NCI-H226 (cell line): Measurements from ENCODE around the gene RNF40.

ENCODE experiments used
- DNase-seq: peaks from one replicate; pipeline ENCODE4 v3.0.0-alpha.2; 2015

RNF40 gene

GRCh38 chr16:30741461-30741914 is 20.6 kb upstream of the RNF40 start:
- peak; percentile 98 for DNase-seq

GRCh38 chr16:30743716-30744115 is 18.4 kb upstream of the RNF40 start:
- no peak for DNase-seq

GRCh38 chr16:30744183-30744582 is 17.9 kb upstream of the RNF40 start:
- DNase-seq, result no peak

- DNase-seq, result no peak
Measured at GRCh38 chr16:30745082-30745481, 17.0 kb upstream of the RNF40 start.

- DNase-seq, result no peak
Measured at GRCh38 chr16:30746638-30747175, 15.4 kb upstream of the RNF40 start.

- peak; percentile 46 for DNase-seq
Measured at GRCh38 chr16:30747331-30747730, 14.8 kb upstream of the RNF40 start.

- peak; percentile 99 for DNase-seq
Measured at GRCh38 chr16:30747799-30748633, 14.1 kb upstream of the RNF40 start, which contains the start of gene PHKG2. Gene PHKG2, plus strand, starts transcription at chr16:30748425. Its CDS starts 396 bp downstream, at chr16:30748821.

- peak; percentile 70 for DNase-seq
Measured at GRCh38 chr16:30748634-30749445, 13.3 kb upstream of the RNF40 start.

GRCh38 chr16:30750201-30750600 is 11.9 kb upstream of the RNF40 start:
- no peak for DNase-seq

GRCh38 chr16:30750876-30751465 is 11.2 kb upstream of the RNF40 start:
- no peak for DNase-seq

GRCh38 chr16:30753596-30753995 is 8.5 kb upstream of the RNF40 start:
- no peak for DNase-seq

- DNase-seq, result no peak
Measured at GRCh38 chr16:30755955-30756780, 6.0 kb upstream of the RNF40 start.

GRCh38 chr16:30756781-30757100 is 5.4 kb upstream of the RNF40 start:
- no peak for DNase-seq

GRCh38 chr16:30757316-30757715 is 4.8 kb upstream of the RNF40 start:
- DNase-seq, result no peak

- no peak for DNase-seq
Measured at GRCh38 chr16:30758988-30759491, 3.1 kb upstream of the RNF40 start.

GRCh38 chr16:30760001-30760559 is 2.0 kb upstream of the RNF40 start:
- no peak for DNase-seq

GRCh38 chr16:30760577-30761426 is 1.3 kb upstream of the RNF40 start:
- no peak for DNase-seq

- no peak for DNase-seq
Measured at GRCh38 chr16:30761427-30761927, 645 bp upstream of the RNF40 start.

- no peak for DNase-seq
Measured at GRCh38 chr16:30762991-30763725, 1.0 kb downstream of the RNF40 start.

- no peak for DNase-seq
Measured at GRCh38 chr16:30764086-30764485, 2.0 kb downstream of the RNF40 start.
